NOMO-1 treated with DMSO at 0.1 percent for 48 hours (cell line): ENCODE data around the gene GLYATL1.

Experiments
- DNase-seq: peaks from one replicate; lab custom pipeline; 2025; ENCODE audit not compliant: unreplicated experiment; lab: John Stamatoyannopoulos, UW

GLYATL1 gene

GRCh38 chr11:58939277-58939676 is at the start of gene GLYATL1:
TSS of gene GLYATL1 (plus strand) at chr11:58939488. CDS start at chr11:58947088, 7,600 bp downstream.
- DNase-seq: no peak

- DNase-seq: no peak
Observed at GRCh38 chr11:58893899-58894298, 45.4 kb upstream of the GLYATL1 start.

GRCh38 chr11:58898106-58898505 is 41.2 kb upstream of the GLYATL1 start:
- no peak for DNase-seq

- DNase-seq: peak; percentile 69
Observed at GRCh38 chr11:58900479-58901420, 38.5 kb upstream of the GLYATL1 start.

GRCh38 chr11:58902881-58903280 is 36.4 kb upstream of the GLYATL1 start:
- DNase-seq: no peak

GRCh38 chr11:58905011-58905720 is 34.1 kb upstream of the GLYATL1 start:
- no peak for DNase-seq

- no peak for DNase-seq
Observed at GRCh38 chr11:58905721-58906547, 33.4 kb upstream of the GLYATL1 start.

- peak; percentile 97 for DNase-seq
Observed at GRCh38 chr11:58907780-58908179, 31.5 kb upstream of the GLYATL1 start.

- peak; percentile 47 for DNase-seq
Observed at GRCh38 chr11:58912124-58912523, 27.2 kb upstream of the GLYATL1 start.

GRCh38 chr11:58913685-58914084 is 25.6 kb upstream of the GLYATL1 start:
- no peak for DNase-seq

- no peak for DNase-seq
Observed at GRCh38 chr11:58914821-58915543, 24.3 kb upstream of the GLYATL1 start.

- DNase-seq: no peak
Observed at GRCh38 chr11:58916637-58917036, 22.7 kb upstream of the GLYATL1 start.

GRCh38 chr11:58917159-58917783 is 22.0 kb upstream of the GLYATL1 start:
- DNase-seq: no peak

- DNase-seq: no peak
Observed at GRCh38 chr11:58919561-58919960, 19.7 kb upstream of the GLYATL1 start.

- DNase-seq: peak; percentile 53
Observed at GRCh38 chr11:58919980-58920379, 19.3 kb upstream of the GLYATL1 start.

GRCh38 chr11:58921778-58922390 is 17.4 kb upstream of the GLYATL1 start:
- DNase-seq: no peak

GRCh38 chr11:58922479-58922878 is 16.8 kb upstream of the GLYATL1 start:
- no peak for DNase-seq

- peak; percentile 75 for DNase-seq
Observed at GRCh38 chr11:58923300-58923788, 15.9 kb upstream of the GLYATL1 start.

- no peak for DNase-seq
Observed at GRCh38 chr11:58924230-58924629, 15.1 kb upstream of the GLYATL1 start.
